OCI-LY3 (cell line): ENCODE data around the gene GIMAP2.

Source experiments
- H2AFZ ChIP-seq: fragments of 200-600, 300-600 bp; shearing (Covaris generic); 2 replicates; pipeline ENCODE4 v1.6.0; 2014; ENCODE audit warnings: antibody characterized with exemption, low read depth, low read length
- H3K27ac ChIP-seq: fragments of 200-600, 300-600 bp; sonication (generic); 2 replicates; pipeline ENCODE4 v1.5.1; 2014; ENCODE audit warnings: mild to moderate bottlenecking, low read length, moderate library complexity, mixed read lengths
- H3K27me3 ChIP-seq: fragments of 200-600, 300-600 bp; sonication (generic); 2 replicates; pipeline ENCODE4 v1.6.1; 2014; ENCODE audit warnings: low read depth, low read length, mixed read lengths
- H3K36me3 ChIP-seq: fragments of 200-600, 300-600 bp; sonication (generic); replicated peaks from 2 replicates; pipeline ENCODE3; 2014; ENCODE audit warnings: low read depth, low read length, mixed read lengths
- H3K4me1 ChIP-seq: fragments of 300-600, 200-600 bp; sonication (generic); 2 replicates; pipeline ENCODE4 v1.6.1; 2014; ENCODE audit warnings: low read length, mixed read lengths
- H3K4me2 ChIP-seq: fragments of 200-600, 300-600 bp; sonication (generic); 2 replicates; pipeline ENCODE4 v1.6.1; 2014; ENCODE audit warnings: low read length, mixed read lengths
- H3K4me3 ChIP-seq: fragments of 300-600, 200-600 bp; sonication (generic); 2 replicates; pipeline ENCODE4 v1.5.1; 2014; ENCODE audit warnings: antibody characterized with exemption, mild to moderate bottlenecking, low read length, moderate library complexity
- H3K79me2 ChIP-seq: fragments of 300-600, 200-600 bp; shearing (Covaris generic); 2 replicates; pipeline ENCODE4 v1.6.1; 2014; ENCODE audit warnings: mild to moderate bottlenecking, low read length, mixed read lengths
- H3K9ac ChIP-seq: fragments of 300-600, 200-600 bp; shearing (Covaris generic); 2 replicates; pipeline ENCODE4 v1.6.0; 2014; ENCODE audit warnings: mild to moderate bottlenecking, low read length, moderate library complexity
- H3K9me3 ChIP-seq: fragments of 200-600, 300-600 bp; shearing (Covaris generic); 2 replicates; pipeline ENCODE4 v1.6.1; 2014; ENCODE audit warnings: low read length, mixed read lengths; ENCODE audit not compliant: insufficient read depth
- H4K20me1 ChIP-seq: fragments of 200-600, 300-600 bp; sonication (generic); 2 replicates; pipeline ENCODE4 v1.6.1; 2016; ENCODE audit warnings: low read length, mixed read lengths; ENCODE audit not compliant: insufficient read depth
- EZH2phosphoT487 ChIP-seq: fragments of 200-600 bp; shearing (Covaris generic); IDR thresholded peaks from 2 replicates; pipeline ENCODE4 v1.6.1; 2018; ENCODE audit warnings: antibody characterized with exemption, mixed run types, low read depth
- TF ChIP-seq, protein P1 (sequence below): fragments of 200-600, 300-600 bp; sonication (generic); IDR thresholded peaks from 2 replicates; pipeline ENCODE4 v1.5.1; 2014; ENCODE audit warnings: antibody characterized with exemption, low read length, low read depth

The GIMAP2 gene

DNA sequence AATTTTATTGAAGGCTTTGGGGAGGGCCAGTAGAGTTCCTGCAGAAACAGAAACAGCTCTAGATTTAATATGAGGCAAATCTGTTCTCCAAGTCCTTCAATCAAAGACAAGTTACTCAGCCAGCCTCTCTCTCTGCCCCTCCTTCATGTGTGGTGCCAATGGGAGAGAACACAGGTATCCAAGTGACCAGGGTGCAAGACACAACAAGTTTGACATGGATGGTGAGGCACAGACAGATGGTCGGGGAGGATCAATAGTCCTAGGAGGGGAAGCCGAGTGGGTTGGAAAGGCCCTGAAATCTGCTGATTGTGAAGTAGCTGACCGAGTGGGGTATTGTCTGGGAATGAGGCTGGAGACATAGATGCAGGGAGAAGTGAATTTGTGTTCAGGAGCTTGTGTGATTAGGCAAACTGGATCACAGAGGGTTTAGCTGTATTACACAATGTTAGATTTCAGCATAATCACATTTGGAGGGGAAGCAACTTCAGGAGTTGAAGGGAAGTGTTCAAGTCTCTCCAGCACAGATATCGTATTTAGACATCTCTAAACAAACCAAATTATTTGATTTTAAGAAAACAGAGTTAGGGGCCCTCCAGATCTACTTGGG is 32.4 kb downstream of the GIMAP2 start:
- Histone ChIP-seq H3K36me3 (no peaks in the 10 kb centered on the region), H3K4me1 (peaks cover 7% of the 10 kb centered on the region; the same call in 1 of the 2 replicates), H2AFZ (no peak overlapping the region), H3K27me3 (no peaks in the 10 kb centered on the region), H4K20me1 (no peaks in the 10 kb centered on the region), H3K27ac (no peak overlapping the region), H3K9ac (no peak overlapping the region), H3K9me3 (no peaks in the 10 kb centered on the region), H3K4me2 (no peak overlapping the region), H3K4me3 (no peak overlapping the region), H3K79me2 (no peaks in the 10 kb centered on the region)
- TF ChIP-seq EZH2phosphoT487 = no peak

DNA sequence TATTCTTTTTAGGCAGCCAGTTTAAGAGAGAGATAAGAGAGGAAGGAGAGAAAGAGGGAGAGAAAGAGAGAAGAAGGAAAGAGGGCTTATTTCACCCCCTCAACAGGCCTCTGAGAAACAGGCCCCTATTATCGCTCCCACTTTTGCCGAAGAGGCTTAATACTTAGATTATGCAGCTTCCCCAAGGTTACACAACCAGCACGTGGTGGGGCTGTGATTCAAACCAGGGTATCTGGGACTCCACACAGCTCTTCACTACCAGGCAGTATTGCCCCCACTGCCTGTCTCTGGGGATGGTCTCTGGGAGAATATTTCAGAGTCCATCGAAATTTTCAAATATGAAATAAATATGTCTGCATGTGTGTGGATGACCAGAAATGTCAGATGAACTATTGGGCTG is 33.9 kb downstream of the GIMAP2 start:
- H3K27me3 ChIP-seq = peaks cover under 1% of the 10 kb centered on the region; the same call in 1 of the 2 replicates
- H3K4me1 ChIP-seq = peaks cover 7% of the 10 kb centered on the region; the same call in 1 of the 2 replicates
- no peaks in the 10 kb centered on the region for H4K20me1 ChIP-seq
- H3K36me3 ChIP-seq = no peaks in the 10 kb centered on the region
- TF ChIP-seq EZH2phosphoT487 = no peak
- TF ChIP-seq, protein P1, sequence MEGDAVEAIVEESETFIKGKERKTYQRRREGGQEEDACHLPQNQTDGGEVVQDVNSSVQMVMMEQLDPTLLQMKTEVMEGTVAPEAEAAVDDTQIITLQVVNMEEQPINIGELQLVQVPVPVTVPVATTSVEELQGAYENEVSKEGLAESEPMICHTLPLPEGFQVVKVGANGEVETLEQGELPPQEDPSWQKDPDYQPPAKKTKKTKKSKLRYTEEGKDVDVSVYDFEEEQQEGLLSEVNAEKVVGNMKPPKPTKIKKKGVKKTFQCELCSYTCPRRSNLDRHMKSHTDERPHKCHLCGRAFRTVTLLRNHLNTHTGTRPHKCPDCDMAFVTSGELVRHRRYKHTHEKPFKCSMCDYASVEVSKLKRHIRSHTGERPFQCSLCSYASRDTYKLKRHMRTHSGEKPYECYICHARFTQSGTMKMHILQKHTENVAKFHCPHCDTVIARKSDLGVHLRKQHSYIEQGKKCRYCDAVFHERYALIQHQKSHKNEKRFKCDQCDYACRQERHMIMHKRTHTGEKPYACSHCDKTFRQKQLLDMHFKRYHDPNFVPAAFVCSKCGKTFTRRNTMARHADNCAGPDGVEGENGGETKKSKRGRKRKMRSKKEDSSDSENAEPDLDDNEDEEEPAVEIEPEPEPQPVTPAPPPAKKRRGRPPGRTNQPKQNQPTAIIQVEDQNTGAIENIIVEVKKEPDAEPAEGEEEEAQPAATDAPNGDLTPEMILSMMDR = no peak
- no peak overlapping the region for H3K9ac ChIP-seq
- no peak overlapping the region for H2AFZ ChIP-seq
- no peaks in the 10 kb centered on the region for H3K79me2 ChIP-seq
- H3K9me3 ChIP-seq = no peaks in the 10 kb centered on the region
- no peak overlapping the region for H3K4me2 ChIP-seq
- H3K4me3 ChIP-seq = no peak overlapping the region
- H3K27ac ChIP-seq = no peak overlapping the region

DNA sequence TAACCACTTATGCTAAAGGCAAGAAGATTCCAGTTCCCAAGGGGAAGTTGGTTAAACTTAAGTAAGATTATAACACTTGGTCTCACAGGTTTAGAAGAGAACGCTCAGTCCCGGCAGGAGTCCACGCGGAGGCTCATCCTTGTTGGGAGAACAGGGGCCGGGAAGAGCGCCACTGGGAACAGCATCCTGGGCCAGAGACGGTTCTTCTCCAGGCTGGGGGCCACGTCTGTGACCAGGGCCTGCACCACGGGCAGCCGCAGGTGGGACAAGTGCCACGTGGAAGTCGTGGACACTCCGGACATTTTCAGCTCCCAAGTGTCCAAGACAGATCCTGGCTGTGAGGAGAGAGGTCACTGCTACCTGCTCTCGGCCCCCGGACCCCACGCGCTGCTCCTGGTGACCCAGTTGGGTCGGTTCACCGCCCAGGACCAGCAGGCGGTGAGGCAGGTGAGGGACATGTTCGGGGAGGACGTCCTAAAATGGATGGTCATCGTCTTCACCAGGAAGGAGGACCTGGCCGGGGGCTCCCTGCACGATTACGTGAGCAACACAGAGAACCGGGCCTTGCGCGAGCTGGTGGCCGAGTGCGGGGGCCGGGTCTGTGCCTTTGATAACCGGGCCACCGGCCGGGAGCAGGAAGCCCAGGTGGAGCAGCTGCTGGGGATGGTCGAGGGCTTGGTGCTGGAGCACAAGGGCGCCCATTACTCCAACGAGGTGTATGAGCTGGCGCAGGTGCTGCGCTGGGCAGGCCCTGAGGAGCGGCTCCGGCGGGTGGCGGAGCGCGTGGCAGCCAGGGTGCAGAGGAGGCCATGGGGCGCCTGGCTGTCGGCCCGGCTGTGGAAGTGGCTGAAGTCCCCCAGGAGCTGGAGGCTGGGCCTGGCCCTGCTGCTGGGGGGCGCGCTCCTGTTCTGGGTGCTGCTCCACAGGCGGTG is 34.7 kb downstream of the GIMAP2 start:
- Histone ChIP-seq H3K4me3 (no peak overlapping the region), H2AFZ (no peak overlapping the region), H3K27me3 (peaks cover 4% of the 10 kb centered on the region), H3K36me3 (no peaks in the 10 kb centered on the region), H3K27ac (no peak overlapping the region), H3K9me3 (no peaks in the 10 kb centered on the region), H3K4me2 (no peak overlapping the region), H3K79me2 (no peaks in the 10 kb centered on the region), H3K4me1 (peaks cover 7% of the 10 kb centered on the region; the same call in 1 of the 2 replicates), H3K9ac (no peak overlapping the region), H4K20me1 (no peaks in the 10 kb centered on the region)
- TF ChIP-seq EZH2phosphoT487 = no peak
- TF ChIP-seq, protein P1 = no peak

DNA sequence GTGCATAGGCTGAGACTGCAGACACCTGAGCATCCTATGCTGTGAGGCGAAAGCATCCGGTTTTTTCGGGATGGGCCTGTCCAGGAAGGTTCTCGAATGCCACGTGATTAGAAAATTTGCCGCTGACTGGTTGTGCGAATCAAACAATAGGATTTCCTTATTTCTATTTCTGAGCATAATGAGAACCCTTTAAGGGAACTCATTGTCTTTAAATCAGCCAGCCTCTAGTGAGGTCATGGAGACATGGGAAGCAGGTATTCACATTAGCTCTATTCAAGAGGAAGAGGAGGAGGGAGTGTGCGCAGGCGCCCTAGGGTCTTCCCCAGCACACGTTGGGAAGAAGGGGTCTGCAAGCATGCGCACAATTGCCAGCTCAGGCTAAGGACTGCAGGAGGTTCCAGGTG is 36.5 kb downstream of the GIMAP2 start:
- H3K27me3 ChIP-seq = peaks cover 13% of the 10 kb centered on the region
- no peak overlapping the region for H3K27ac ChIP-seq

More for the DNA sequence above, 36.5 kb downstream of the GIMAP2 start:
- H3K4me1 ChIP-seq = no peaks in the 10 kb centered on the region
- no peak overlapping the region for H3K4me3 ChIP-seq
- H4K20me1 ChIP-seq = no peaks in the 10 kb centered on the region
- no peak overlapping the region for H3K4me2 ChIP-seq
- TF ChIP-seq EZH2phosphoT487 = no peak
- TF ChIP-seq, protein P1 = no peak
- H3K79me2 ChIP-seq = no peaks in the 10 kb centered on the region
- H3K36me3 ChIP-seq = no peaks in the 10 kb centered on the region
- H3K9me3 ChIP-seq = no peaks in the 10 kb centered on the region
- H3K9ac ChIP-seq = no peak overlapping the region
- H2AFZ ChIP-seq = no peak overlapping the region
